GDM1 (cell line): ENCODE data around the gene MOGAT2.
A peak's percentile ranks its signal among the peaks of the same experiment; 100 is the strongest.

Experiments
- DNase-seq: peaks from one replicate; lab custom pipeline; 2025; lab: John Stamatoyannopoulos, UW

Gene MOGAT2

GRCh38 chr11:75759832-75760231 lies 42.2 kb downstream of the MOGAT2 start:
- DNase-seq = no peak

GRCh38 chr11:75760243-75760642 lies 42.6 kb downstream of the MOGAT2 start:
- no peak for DNase-seq

GRCh38 chr11:75760710-75761493 lies 43.3 kb downstream of the MOGAT2 start:
- DNase-seq = no peak

- no peak for DNase-seq
Measured at GRCh38 chr11:75762158-75762557, 44.5 kb downstream of the MOGAT2 start.

- DNase-seq = no peak
Measured at GRCh38 chr11:75762885-75763284, 45.2 kb downstream of the MOGAT2 start.

- no peak for DNase-seq
Measured at GRCh38 chr11:75763846-75764245, 46.2 kb downstream of the MOGAT2 start.

GRCh38 chr11:75765116-75765515 lies 47.5 kb downstream of the MOGAT2 start:
- no peak for DNase-seq

GRCh38 chr11:75766443-75767227 lies 49.0 kb downstream of the MOGAT2 start:
- DNase-seq = no peak

- no peak for DNase-seq
Measured at GRCh38 chr11:75767228-75767572, 49.6 kb downstream of the MOGAT2 start.

- DNase-seq = no peak
Measured at GRCh38 chr11:75767793-75768111, 50.1 kb downstream of the MOGAT2 start.

GRCh38 chr11:75768112-75768908 lies 50.7 kb downstream of the MOGAT2 start, which contains the start of gene DGAT2:
DGAT2 (plus strand) TSS chr11:75768778; CDS start chr11:75768992, 214 bp downstream.
- peak; percentile 53 for DNase-seq

GRCh38 chr11:75768909-75769771 lies 51.5 kb downstream of the MOGAT2 start:
- no peak for DNase-seq

GRCh38 chr11:75770102-75770501 lies 52.5 kb downstream of the MOGAT2 start:
- DNase-seq = no peak

GRCh38 chr11:75771646-75772410 lies 54.2 kb downstream of the MOGAT2 start:
- DNase-seq = no peak

GRCh38 chr11:75773595-75774353 lies 56.1 kb downstream of the MOGAT2 start:
- DNase-seq = peak; percentile 46

GRCh38 chr11:75775056-75775455 lies 57.4 kb downstream of the MOGAT2 start:
- no peak for DNase-seq

GRCh38 chr11:75776546-75776945 lies 58.9 kb downstream of the MOGAT2 start:
- no peak for DNase-seq

GRCh38 chr11:75777461-75778110 lies 59.9 kb downstream of the MOGAT2 start:
- peak; percentile 14 for DNase-seq

- DNase-seq = no peak
Measured at GRCh38 chr11:75778962-75779361, 61.3 kb downstream of the MOGAT2 start.

- no peak for DNase-seq
Measured at GRCh38 chr11:75779960-75780359, 62.3 kb downstream of the MOGAT2 start.
